HG03342 (cell line): Measurements from ENCODE around the gene DUSP7.

ENCODE experiments used
- ATAC-seq: cut with Tn5 transposase; IDR thresholded peaks from one replicate; pipeline ENCODE4 v1.9.1; 2021; ENCODE audit warnings: mild to moderate bottlenecking, moderate library complexity; ENCODE audit not compliant: unreplicated experiment

Gene DUSP7

GRCh38 chr3:52056521-52056967 is at the start of gene DUSP7:
Gene DUSP7 (minus strand): TSS chr3:52056571. CDS start chr3:52056366, 205 bp downstream.
- ATAC-seq: peak; percentile 32

- no peak for ATAC-seq
Measured at GRCh38 chr3:52104684-52105640, 48.6 kb upstream of the DUSP7 start.

- ATAC-seq: no peak
Measured at GRCh38 chr3:52102934-52103333, 46.6 kb upstream of the DUSP7 start.

GRCh38 chr3:52099001-52099401 is 42.6 kb upstream of the DUSP7 start:
- no peak for ATAC-seq

GRCh38 chr3:52097851-52098507 is 41.6 kb upstream of the DUSP7 start:
- ATAC-seq: no peak

GRCh38 chr3:52095990-52096775 is 39.8 kb upstream of the DUSP7 start:
- ATAC-seq: no peak

GRCh38 chr3:52094571-52095485 is 38.5 kb upstream of the DUSP7 start:
- no peak for ATAC-seq

- no peak for ATAC-seq
Measured at GRCh38 chr3:52093756-52094545, 37.6 kb upstream of the DUSP7 start.

- ATAC-seq: no peak
Measured at GRCh38 chr3:52092891-52093290, 36.5 kb upstream of the DUSP7 start.

- no peak for ATAC-seq
Measured at GRCh38 chr3:52092271-52092660, 35.9 kb upstream of the DUSP7 start.

GRCh38 chr3:52091586-52092270 is 35.4 kb upstream of the DUSP7 start:
- ATAC-seq: no peak

- no peak for ATAC-seq
Measured at GRCh38 chr3:52090933-52091468, 34.6 kb upstream of the DUSP7 start.

GRCh38 chr3:52090131-52090932 is 34.0 kb upstream of the DUSP7 start:
- no peak for ATAC-seq

- no peak for ATAC-seq
Measured at GRCh38 chr3:52089691-52090090, 33.3 kb upstream of the DUSP7 start.

- ATAC-seq: no peak
Measured at GRCh38 chr3:52088445-52089367, 32.3 kb upstream of the DUSP7 start.

GRCh38 chr3:52087731-52088130 is 31.4 kb upstream of the DUSP7 start:
- ATAC-seq: no peak
